HG03060 (cell line): Measurements from ENCODE around the gene PPM1B.
"Not testable (repeated sequence)": the region's sequence is repeated elsewhere in the genome, so short reads cannot be mapped to it uniquely, and the experiment has no call there.

Source experiments
- ATAC-seq: cut with Tn5 transposase; IDR thresholded peaks from one replicate; pipeline ENCODE4 v1.9.1; 2021; ENCODE audit warnings: low read depth, moderate number of reproducible peaks; ENCODE audit not compliant: unreplicated experiment

The PPM1B gene

DNA sequence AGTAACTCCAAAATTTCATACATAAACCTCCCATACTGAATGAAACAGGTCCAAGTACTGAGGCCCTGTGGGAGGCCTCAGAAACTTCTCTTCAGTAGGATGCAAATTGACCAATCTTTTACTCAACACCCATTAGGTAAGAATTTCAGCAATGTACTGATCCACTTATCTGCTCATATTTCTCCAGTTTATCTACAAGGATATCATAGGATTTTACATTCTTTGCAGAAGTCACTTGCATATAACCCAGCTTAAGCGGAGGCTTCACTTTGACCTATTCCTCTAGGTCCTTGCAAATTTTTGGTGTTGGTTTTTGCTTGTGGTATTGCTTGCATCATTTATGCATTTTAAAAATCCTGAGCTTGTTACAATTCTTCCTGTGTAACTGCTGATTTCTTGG, 77.8 kb downstream of the PPM1B start:
- no peak for ATAC-seq

DNA sequence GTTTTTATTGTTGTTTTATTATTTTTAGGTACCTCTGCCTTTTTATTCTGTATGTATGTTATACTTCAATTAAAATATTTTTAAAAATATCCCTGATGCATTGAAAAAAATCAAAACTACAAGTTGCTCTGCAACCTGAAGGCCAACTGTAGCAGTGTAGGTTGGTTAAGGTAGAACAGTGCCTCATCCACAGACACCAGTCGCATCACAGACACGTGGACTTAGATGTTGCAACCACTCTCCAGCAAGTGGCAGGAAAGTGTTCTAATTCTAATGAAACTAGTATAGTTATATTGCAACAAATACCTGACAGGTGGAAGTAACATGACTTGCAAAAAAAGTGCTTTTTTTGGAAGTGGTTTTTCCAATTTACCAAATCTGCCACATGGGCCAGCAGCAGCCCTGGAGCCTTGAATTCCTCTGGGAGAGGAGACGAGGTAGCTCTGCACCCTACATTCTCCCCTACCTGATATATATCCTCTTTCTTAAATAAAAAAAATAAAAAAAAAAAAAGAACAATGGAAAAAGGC, 78.2 kb downstream of the PPM1B start:
- no peak for ATAC-seq

DNA sequence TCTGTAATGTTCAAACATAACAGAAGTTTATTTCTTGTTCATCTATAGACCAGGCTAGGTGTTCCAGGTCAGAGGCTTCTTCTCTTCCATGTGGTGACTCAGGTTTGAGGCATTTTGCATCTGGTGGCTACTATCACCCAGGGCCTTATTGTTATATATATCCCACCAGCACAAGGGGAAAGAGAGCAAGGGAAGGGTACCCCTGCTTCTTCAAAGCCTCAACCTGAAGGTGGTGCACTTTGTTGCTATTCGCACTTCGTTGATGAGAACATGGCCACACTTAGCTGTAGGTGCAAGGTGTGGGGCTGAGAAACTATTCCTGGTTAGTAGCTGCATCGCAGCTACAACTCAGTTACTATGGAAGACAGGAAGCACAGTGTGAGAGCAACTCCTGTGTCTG, 79.2 kb downstream of the PPM1B start:
- ATAC-seq = no peak

DNA sequence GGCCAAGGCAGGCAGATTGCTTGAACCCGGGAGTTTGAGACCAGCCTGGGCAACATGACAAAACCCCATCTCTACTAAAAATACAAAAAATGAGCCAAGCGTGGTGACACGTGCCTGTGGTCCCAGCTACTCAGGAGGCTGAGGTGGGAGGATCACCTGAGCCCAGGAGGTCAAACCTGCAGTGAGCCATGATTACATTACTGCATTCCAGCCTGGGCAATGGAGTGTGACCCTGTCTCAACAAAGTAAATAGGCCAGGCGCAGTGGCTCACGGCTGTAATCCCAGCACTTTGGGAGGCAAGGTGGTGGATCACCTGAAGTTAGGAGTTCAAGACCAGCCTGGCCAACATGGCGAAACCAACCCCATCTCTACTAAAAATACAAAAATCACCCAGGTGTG, 80.6 kb downstream of the PPM1B start:
- ATAC-seq = not testable (repeated sequence)

DNA sequence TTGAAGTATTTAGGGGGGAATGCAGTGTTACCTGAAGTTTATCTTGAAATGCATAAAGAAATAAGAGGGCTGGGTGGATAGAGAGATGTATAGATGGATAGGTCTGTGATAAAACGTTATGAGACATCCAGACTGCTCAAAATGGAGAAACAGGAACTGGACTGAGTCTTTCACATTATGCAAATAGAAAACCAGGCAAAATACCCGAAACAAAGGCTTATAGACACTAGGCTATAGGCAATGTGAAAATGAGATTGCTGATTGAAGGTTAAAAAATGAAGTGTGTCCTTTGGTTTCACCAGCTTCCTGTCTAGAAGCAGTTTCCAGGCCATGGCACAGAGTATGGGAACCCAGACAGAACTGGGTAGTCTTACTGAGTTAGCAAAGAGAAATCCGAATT, 81.7 kb downstream of the PPM1B start:
- ATAC-seq = no peak

DNA sequence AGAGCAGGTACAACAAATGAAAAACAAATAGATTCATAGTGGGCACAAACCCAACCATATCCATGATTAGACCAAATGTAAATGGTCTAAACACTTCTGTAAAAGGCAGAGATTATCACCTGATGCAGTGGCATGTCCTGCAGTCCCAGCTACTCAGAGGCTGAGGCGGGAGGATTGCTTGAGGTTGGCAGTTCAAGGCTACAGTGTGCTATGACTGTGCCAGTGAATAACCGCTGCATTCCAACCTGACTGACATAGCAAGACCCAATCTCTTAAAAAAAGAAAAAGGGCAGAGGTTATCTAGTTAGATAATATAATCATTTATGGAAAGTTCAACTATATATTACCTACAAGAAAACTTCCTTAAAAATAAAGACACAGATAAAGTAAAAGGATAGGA, 85.3 kb downstream of the PPM1B start:
- ATAC-seq = no peak

DNA sequence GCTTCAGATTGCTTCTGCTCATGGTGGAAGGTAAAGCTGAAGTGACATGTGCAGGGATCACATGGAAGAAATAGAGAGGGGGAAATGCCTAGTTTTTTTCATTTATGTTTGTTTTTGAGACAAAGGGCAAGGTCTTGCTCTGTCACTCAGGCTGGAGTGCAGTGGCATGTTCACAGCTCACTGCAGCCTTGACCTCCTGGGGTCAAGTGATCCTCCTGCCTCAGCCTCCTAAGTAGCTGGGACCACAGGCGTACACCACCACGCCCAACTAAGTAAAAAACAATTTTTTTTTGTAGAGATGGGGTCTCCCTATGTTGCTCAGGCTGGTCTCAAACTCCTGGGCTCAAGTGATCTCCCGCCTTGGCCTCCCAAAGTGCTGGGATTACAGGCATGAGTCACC, 87.0 kb downstream of the PPM1B start:
- ATAC-seq = not testable (repeated sequence)

DNA sequence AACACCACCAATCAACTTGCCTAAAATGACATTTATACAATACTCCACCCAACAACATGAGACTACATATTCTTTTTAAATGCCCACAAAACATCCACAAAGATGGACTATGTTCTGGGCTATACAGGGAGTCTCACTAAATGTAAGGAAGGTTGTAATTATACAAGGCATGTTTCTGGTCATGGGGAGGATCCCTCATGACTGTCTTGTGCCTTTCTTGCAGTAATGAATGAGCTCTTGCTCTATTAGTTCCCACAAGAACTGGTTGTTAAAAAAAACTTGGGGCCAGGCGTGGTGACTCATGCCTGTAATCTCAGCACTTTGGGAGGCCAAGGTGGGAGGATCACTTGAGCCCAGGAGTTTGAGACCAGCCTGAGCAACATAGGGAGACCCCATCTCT, 89.1 kb downstream of the PPM1B start:
- ATAC-seq = not testable (repeated sequence)

DNA sequence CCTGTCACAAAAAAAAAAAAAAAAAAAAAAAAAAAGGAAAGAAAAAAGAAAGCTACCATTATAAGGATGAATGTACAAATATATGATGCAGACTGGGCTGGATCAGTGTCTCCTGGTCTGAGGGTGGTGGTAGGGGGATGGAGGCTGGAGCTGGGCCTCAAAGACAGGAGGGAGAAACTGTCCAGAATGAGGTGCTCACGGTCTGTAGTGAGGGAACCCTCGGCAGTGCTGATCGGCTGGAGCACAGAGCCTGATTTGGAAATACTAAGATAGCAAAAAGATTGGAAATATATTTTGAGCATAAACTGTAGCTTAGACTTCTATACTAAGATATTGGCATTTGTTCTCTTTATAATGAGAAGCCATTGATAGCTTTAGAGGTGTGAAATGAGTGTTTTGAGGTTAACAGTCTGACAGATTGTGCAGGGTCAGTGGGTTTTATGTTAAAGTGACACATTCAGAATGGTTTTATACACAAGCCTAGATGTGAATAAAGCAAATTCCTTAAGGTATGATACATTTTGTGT, 98.7 kb downstream of the PPM1B start:
- ATAC-seq = no peak

DNA sequence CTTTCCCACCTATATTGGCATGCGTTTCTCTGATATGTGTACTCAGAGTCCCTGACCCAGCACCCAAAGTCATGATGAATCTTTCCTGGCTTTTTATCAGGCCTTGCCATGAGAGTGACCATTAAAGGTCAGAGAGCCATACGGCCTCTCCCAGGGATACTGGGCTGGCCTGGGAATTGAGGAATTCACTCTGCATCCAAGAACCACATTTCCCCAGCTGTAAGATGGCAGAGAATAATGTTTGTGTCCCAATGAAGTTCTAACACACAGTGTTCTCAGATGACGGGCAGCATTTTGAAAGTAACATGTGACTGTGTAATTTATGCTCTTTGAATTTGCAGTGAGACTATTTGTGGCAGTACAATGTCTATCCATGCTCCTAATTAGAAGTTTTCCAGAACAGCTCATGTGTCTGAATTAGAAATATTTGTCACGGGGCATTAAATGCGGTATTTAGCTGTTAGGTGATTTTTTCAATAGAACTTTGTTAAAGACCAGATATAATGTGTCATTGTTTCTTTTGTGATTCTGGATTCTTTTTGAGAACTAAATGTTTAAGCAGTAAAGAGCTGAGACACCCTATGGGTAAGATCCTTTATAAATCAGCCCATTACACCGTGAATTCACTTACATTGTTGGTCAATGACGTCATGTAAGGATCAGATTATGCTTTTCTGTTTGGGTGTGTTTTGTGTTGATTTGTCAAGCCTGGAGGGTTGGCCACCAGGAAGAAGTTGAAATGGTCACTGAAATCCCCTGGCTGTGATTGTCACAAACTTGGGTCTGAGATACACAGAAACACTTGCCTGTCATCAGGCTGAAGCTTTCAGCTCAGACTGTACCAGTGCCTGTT, 99.3 kb downstream of the PPM1B start:
- ATAC-seq = no peak

DNA sequence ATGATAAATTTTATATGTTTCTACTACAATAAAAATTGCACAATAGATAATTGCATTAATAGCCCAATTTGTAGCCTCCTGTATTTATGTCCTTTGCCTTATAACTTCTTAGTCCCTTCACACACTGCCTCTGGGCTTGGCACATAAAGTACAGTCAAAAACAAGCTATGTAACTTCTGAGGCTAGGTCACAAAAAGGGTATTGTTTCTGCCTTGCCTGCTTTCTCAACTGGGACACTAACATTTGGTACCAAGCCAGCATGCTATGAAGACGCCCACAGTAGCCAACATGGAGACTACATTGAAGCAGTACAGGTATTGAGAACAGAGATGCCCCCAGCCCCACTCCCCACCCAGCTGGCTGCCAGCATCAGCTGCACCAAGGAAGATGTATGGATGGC, 101.2 kb downstream of the PPM1B start:
- ATAC-seq = no peak

DNA sequence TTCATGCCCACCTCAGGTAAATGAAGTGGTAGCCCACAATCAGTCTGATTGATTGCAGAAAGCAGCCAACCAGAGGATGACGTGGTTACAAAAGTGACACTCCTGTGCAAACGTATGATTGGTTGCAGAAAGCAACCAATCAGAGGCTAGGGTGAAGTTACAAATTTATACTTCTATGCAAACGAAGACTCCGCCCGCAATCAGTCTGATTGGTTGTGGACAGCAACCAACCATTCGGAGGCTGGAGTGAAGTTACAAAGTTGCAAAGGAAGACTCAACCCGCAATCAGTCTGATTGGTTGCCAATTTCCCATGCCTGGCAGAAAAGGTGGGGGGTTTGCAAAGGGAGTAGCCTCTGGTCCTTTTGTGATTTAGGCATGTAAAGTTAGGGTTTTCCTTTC, 102.6 kb downstream of the PPM1B start:
- no peak for ATAC-seq

DNA sequence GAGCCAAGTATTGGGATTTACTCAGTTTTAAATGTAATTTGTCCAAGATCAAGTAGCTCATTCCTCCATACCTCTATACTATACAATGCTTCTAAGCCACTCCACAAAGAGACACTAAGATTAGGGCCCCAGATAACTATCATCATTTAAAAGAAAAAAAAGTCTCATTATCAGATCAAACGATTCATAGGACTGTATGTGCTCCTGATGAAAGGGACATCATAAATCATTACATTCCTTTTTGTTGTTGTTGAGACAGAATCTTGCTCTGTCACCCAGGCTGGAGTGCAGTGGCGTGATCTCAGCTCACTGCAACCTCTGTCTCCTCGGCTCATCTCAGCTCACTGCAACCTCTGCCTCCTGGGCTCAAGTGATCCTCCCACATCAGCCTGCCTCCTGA, 104.4 kb downstream of the PPM1B start:
- ATAC-seq = no peak

DNA sequence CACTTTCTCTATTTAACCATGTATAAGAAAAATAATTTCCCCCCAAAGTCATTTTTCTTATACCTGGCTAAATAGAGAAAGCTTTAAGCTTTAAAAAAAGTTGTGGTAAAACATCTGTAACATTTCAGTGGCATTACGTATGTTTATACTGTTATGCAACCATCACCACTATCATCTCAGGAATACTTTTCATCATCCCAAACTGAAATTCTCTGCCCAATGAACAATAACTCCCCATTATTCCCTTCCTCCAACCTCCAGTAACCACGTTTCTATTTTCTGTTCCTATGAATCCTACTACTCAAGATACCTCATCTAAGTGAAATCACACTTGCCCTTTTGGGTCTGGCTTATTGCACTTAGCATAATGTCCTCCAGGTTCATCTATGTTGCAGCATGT, 104.9 kb downstream of the PPM1B start:
- no peak for ATAC-seq

DNA sequence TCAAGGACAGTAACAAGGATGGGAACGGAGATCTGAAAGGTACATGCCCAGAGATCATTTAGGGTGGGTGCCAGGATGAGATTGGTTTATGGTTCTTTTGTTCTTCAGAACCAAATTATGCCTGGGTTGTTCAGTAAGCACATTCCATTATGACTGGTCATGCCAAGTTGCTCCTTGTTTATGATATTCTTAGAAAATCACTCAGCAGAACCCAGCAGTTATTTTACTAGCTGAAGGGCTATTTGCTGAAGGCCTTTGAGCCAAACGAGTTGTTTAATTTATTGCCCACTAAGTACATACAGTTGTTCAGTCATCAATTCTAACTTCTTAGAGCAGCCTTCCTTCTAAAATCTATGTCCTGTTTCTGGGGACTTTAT, 107.2 kb downstream of the PPM1B start:
- ATAC-seq = no peak

DNA sequence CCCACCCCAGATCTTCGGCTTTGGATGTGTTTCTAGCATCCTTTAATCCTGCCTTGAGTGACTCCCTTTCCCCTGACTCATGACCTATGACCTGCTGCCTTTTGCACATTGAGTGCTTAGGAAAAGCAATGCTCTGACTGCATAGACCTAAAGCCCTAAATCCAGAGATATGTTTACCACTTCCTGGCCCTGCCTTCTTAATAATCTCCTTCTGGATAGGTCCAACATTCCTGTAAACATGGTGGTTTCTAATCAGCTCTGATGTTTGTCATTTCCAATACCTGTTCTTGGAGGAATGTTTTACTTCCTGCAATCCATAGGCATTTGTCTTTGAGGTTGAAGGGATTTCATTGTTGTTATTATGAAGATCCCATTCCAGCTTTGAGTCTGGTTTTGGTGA, 108.9 kb downstream of the PPM1B start:
- no peak for ATAC-seq

DNA sequence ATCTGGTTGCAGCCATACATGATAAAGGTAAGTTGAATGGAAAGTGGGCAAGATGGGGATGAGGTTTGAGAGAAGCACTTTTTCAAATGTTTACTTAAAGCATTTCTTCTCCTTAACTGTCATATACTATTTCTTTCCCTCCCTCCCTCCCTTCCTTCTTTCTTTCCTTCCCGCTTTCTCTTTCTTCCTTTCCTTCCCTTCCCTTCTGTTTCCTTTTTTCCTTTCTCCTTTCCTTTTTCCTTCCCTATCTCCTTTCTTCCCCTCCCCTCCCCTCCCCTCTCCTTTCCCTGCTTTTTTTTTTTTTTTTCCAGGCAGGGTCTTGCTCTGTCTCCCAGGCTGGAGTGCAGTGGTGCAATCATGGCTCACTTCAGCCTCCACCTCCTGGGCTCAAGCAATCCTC, 112.2 kb downstream of the PPM1B start:
- ATAC-seq = no peak
